Epithelial cell of esophagus (primary cell): ENCODE results near the gene POLR1A.

Experiments used
- DNase-seq: peaks from one replicate; pipeline ENCODE4 v3.0.0; 2010; ENCODE audit warnings: low read depth
- H3K4me3 ChIP-seq: 2 replicates; pipeline ENCODE4 v1.5.1; 2011; ENCODE audit warnings: mild to moderate bottlenecking, low read length, control low read depth
- CTCF ChIP-seq: IDR thresholded peaks from 2 replicates; pipeline ENCODE4 v1.5.1; 2011; ENCODE audit warnings: low read depth, mild to moderate bottlenecking, low read length, control low read depth, inconsistent platforms; ENCODE audit not compliant: insufficient read depth; ENCODE audit errors: missing control alignments

POLR1A gene

GRCh38 chr2:86037795-86038192 is 67.9 kb downstream of the POLR1A start:
- TF ChIP-seq CTCF, result no peak
- H3K4me3 ChIP-seq, result no peak overlapping the region
- no peak for DNase-seq

- DNase-seq, result peak; percentile 46
- TF ChIP-seq CTCF, result no peak
- H3K4me3 ChIP-seq, result no peak overlapping the region
Measured at GRCh38 chr2:86037141-86037794, 68.4 kb downstream of the POLR1A start.

GRCh38 chr2:86036669-86037138 is 69.0 kb downstream of the POLR1A start:
- no peak for DNase-seq
- H3K4me3 ChIP-seq, result no peak overlapping the region
- no peak for TF ChIP-seq CTCF

GRCh38 chr2:86035883-86036668 is 69.6 kb downstream of the POLR1A start:
- H3K4me3 ChIP-seq, result no peak overlapping the region
- TF ChIP-seq CTCF, result peak; percentile 31
- peak; percentile 58 for DNase-seq

GRCh38 chr2:86035376-86035882 is 70.3 kb downstream of the POLR1A start:
- no peak for TF ChIP-seq CTCF
- H3K4me3 ChIP-seq, result no peak overlapping the region
- DNase-seq, result peak; percentile 13

GRCh38 chr2:86033751-86034692 is 71.7 kb downstream of the POLR1A start:
- H3K4me3 ChIP-seq, result no peak overlapping the region
- TF ChIP-seq CTCF, result no peak
- DNase-seq, result no peak
